MCF 10A (cell line): ENCODE results near the gene PYCARD. TPM values are rescaled to one million over a fixed set of nuclear protein-coding genes. Genes with fewer than 3 reads are reported as not detected.

ENCODE experiments used
- BruUV-seq: library from RNA; stranded (reverse); fragments of 400-500 nt; replicated peaks from 2 replicates; lab custom pipeline; 2021; lab: Mats Ljungman, UMichigan
- CTCF ChIA-PET: fragments of 300-600 bp; sonication (Branson Sonifier 250); formaldehyde crosslinking; extraction: SDS; loops from one replicate; lab custom pipeline; 2021; ENCODE audit warnings: antibody characterized with exemption, inconsistent platforms; lab: Yijun Ruan, JAX
- POLR2A ChIA-PET: fragments of 300-600, 350-650 bp; sonication (Branson Sonifier 250); formaldehyde crosslinking; extraction: SDS; loops from one replicate; lab custom pipeline; 2020; ENCODE audit warnings: antibody characterized with exemption, inconsistent platforms; lab: Yijun Ruan, JAX
- DNase-seq: peaks from one replicate; pipeline ENCODE4 v3.0.0-alpha.2; 2018; ENCODE audit not compliant: unreplicated experiment
- H3K27ac Mint-ChIP-seq: one replicate; pipeline ENCODE4 v1.8.0; 2022; ENCODE audit warnings: mild to moderate bottlenecking, low read depth, mixed read lengths; ENCODE audit not compliant: unreplicated experiment
- H3K27me3 Mint-ChIP-seq: one replicate; pipeline ENCODE4 v1.8.0; 2022; ENCODE audit warnings: mixed read lengths; ENCODE audit not compliant: insufficient read depth, unreplicated experiment
- H3K36me3 Mint-ChIP-seq: one replicate; pipeline ENCODE4 v1.8.0; 2022; ENCODE audit warnings: mild to moderate bottlenecking, moderate library complexity, mixed read lengths; ENCODE audit not compliant: insufficient read depth, unreplicated experiment
- H3K4me1 Mint-ChIP-seq: one replicate; pipeline ENCODE4 v1.8.0; 2022; ENCODE audit warnings: mixed read lengths; ENCODE audit not compliant: insufficient read depth, unreplicated experiment
- H3K4me3 Mint-ChIP-seq: one replicate; pipeline ENCODE4 v1.8.0; 2022; ENCODE audit warnings: mild to moderate bottlenecking, moderate library complexity, mixed read lengths; ENCODE audit not compliant: unreplicated experiment
- H3K9me3 Mint-ChIP-seq: one replicate; pipeline ENCODE4 v1.8.0; 2022; ENCODE audit warnings: mixed read lengths; ENCODE audit not compliant: unreplicated experiment
- intact Hi-C: fragments of 100-400 bp; cut with micrococcal nuclease; formaldehyde crosslinking; loops from 2 replicates; pipeline ENCODE4 v1.14.1; 2022
- total RNA-seq: library from RNA; stranded (reverse); gene quantifications from 2 replicates; pipeline ENCODE4 v1.2.3, GENCODE V29; 2022
- TF ChIP-seq, protein P1 (sequence below): fragments of 200-600 bp; IDR thresholded peaks from one replicate; pipeline ENCODE4 v1.8.0; 2022; ENCODE audit warnings: antibody characterized with exemption, mild to moderate bottlenecking; ENCODE audit not compliant: unreplicated experiment

PYCARD gene
- total RNA-seq, 1 experiment from 2014 or later, result 0.47 TPM

- ChIA-PET CTCF (interaction anchor here (0.7 kb wide), 1 partner anchor 50 kb away, joined by 3 read pairs; no protein-coding TSS in a partner anchor), POLR2A (interaction anchor here (1.9 kb wide), 1 partner anchor 10 kb away, joined by 6 read pairs; the partner anchor contains the start of gene PYCARD)
- H3K4me3 Mint-ChIP-seq, result no peak overlapping the region
- no TSS peak for BruUV-seq
- no peak for DNase-seq
- intact Hi-C loops, result no loop called here
- TF ChIP-seq, protein P1, sequence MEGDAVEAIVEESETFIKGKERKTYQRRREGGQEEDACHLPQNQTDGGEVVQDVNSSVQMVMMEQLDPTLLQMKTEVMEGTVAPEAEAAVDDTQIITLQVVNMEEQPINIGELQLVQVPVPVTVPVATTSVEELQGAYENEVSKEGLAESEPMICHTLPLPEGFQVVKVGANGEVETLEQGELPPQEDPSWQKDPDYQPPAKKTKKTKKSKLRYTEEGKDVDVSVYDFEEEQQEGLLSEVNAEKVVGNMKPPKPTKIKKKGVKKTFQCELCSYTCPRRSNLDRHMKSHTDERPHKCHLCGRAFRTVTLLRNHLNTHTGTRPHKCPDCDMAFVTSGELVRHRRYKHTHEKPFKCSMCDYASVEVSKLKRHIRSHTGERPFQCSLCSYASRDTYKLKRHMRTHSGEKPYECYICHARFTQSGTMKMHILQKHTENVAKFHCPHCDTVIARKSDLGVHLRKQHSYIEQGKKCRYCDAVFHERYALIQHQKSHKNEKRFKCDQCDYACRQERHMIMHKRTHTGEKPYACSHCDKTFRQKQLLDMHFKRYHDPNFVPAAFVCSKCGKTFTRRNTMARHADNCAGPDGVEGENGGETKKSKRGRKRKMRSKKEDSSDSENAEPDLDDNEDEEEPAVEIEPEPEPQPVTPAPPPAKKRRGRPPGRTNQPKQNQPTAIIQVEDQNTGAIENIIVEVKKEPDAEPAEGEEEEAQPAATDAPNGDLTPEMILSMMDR, result no peak
- no peak overlapping the region for H3K27ac Mint-ChIP-seq
- peaks cover 45% of the 10 kb centered on the region for H3K27me3 Mint-ChIP-seq
- H3K36me3 Mint-ChIP-seq, result no peaks in the 10 kb centered on the region
- H3K9me3 Mint-ChIP-seq, result no peaks in the 10 kb centered on the region
- no peaks in the 10 kb centered on the region for H3K4me1 Mint-ChIP-seq
Measured at GRCh38 chr16:31213342-31213741, 10.8 kb upstream of the PYCARD start.

GRCh38 chr16:31206776-31207175, 4.2 kb upstream of the PYCARD start:
- Mint-ChIP-seq H3K36me3 (no peaks in the 10 kb centered on the region), H3K4me3 (no peak overlapping the region), H3K27ac (no peak overlapping the region), H3K9me3 (peaks cover 4% of the 10 kb centered on the region), H3K4me1 (peaks cover 1% of the 10 kb centered on the region), H3K27me3 (peaks cover 29% of the 10 kb centered on the region)
- BruUV-seq, result no TSS peak
- intact Hi-C loops, result no loop called here
- ChIA-PET POLR2A (interaction anchor here (0.9 to 1.0 kb wide), 2 partner anchors 9 to 27 kb away, joined by 3 to 5 read pairs; partner anchors contain the start of gene FUS), CTCF (interaction anchor here (0.6 to 0.9 kb wide), 2 partner anchors 64 to 69 kb away, joined by 3 read pairs; no protein-coding TSS in a partner anchor)
- TF ChIP-seq, protein P1, result no peak
- no peak for DNase-seq

- ChIA-PET POLR2A (interaction anchor here (1.2 kb wide), 1 partner anchor 12 kb away, joined by 3 read pairs; no protein-coding TSS in a partner anchor), CTCF (no interaction called here)
- Mint-ChIP-seq H3K4me1 (peaks cover 12% of the 10 kb centered on the region), H3K27ac (no peak overlapping the region), H3K4me3 (no peak overlapping the region), H3K9me3 (peaks cover 4% of the 10 kb centered on the region), H3K27me3 (peaks cover 21% of the 10 kb centered on the region), H3K36me3 (no peaks in the 10 kb centered on the region)
- BruUV-seq, result no TSS peak
- TF ChIP-seq, protein P1, result no peak
- intact Hi-C loops, result no loop called here
- no peak for DNase-seq
Measured at GRCh38 chr16:31204871-31205666, 2.5 kb upstream of the PYCARD start.
